ENCODE results near the gene FARP1. TPM values are rescaled to one million over a fixed set of nuclear protein-coding genes. Genes with fewer than 3 reads are reported as not detected.

Gene FARP1
- total RNA-seq, 1 experiment from 2014 or later = 96.6 TPM

GRCh38 chr13:98427331-98427995 lies 284.6 kb downstream of the FARP1 start:
- CTCF ChIA-PET = interaction anchor here (0.8 kb wide), 1 partner anchor 246 kb away, joined by 3 read pairs; no protein-coding TSS in a partner anchor

More at GRCh38 chr13:98427331-98427995, 284.6 kb downstream of the FARP1 start:
- no peak for TF ChIP-seq AFF4 (CRISPR knock-in tag; IDR thresholded peaks at IDR 0.05; ENCODE audit: borderline replicate concordance)
- no peak for TF ChIP-seq PREB (CRISPR knock-in tag; IDR thresholded peaks at IDR 0.05; ENCODE audit: borderline replicate concordance)
- TF ChIP-seq CTCF (IDR thresholded peaks at IDR 0.05) = no peak
- TF ChIP-seq, protein P1, sequence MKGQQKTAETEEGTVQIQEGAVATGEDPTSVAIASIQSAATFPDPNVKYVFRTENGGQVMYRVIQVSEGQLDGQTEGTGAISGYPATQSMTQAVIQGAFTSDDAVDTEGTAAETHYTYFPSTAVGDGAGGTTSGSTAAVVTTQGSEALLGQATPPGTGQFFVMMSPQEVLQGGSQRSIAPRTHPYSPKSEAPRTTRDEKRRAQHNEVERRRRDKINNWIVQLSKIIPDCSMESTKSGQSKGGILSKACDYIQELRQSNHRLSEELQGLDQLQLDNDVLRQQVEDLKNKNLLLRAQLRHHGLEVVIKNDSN (CRISPR knock-in tag; IDR thresholded peaks at IDR 0.05) = no peak
- no peak for TF ChIP-seq SOX15 (CRISPR knock-in tag; IDR thresholded peaks at IDR 0.05)
- TF ChIP-seq ERG (CRISPR knock-in tag; IDR thresholded peaks at IDR 0.05) = no peak
- Mint-ChIP-seq H3K27ac (no peak overlapping the region), H3K4me3 (no peak overlapping the region), H3K4me1 (peaks cover 6% of the 10 kb centered on the region; the same call in 1 of the 2 replicates), H3K27me3 (ENCODE audit: low read depth) (no peaks in the 10 kb centered on the region), H3K36me3 (peaks cover 28% of the 10 kb centered on the region), H3K9me3 (no peaks in the 10 kb centered on the region)
- ATAC-seq (no peak), DNase-seq (ENCODE audit: low spot score) (no peak)
- POLR2A ChIA-PET = interaction anchor here (0.7 kb wide), 1 partner anchor 151 kb away, joined by 4 read pairs; no protein-coding TSS in a partner anchor

Data from WTC11 (cell line).